ENCODE measurements around the gene INSYN2B. TPM values are rescaled to one million over a fixed set of nuclear protein-coding genes. Genes with fewer than 3 reads are reported as not detected.

INSYN2B gene
- total and polyA plus RNA-seq, 10 donors: 0.09 to 5.5 (median 1.1) TPM

DNA sequence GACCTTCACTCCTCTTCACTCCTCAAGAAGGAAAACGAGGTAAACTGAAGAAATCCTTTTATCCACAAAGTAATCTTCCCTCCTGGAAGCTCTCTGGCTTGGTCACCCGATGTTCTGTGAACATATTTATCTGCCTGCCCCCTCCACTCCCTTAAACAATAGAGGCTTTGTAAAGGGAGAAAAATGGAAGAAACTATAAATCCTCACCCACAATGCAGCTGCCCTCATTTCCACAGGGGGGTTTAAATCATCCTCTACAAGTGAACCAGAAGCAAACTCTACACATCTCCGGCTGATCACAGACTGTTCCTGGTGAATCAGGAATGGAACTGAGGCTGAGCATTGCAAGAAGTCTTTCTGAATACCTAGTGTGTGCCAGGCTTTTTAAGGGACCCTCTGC lies 7.2 kb downstream of the INSYN2B start:
- no peak for DNase-seq
- intact Hi-C loops (cut with DNase I; ENCODE audit: low total_unique reads): no loop called here
- 86 to 93% (median 87%) methylated on average over 3 of the region's 3 CpGs for WGBS, 5 donors
- Histone ChIP-seq H3K27ac (no peak overlapping the region), H3K36me3 (peaks cover 0 to 48% (median 0%) of the 10 kb centered on the region in 6 donors), H3K4me1 (peaks cover 0 to 17% (median 9%) of the 10 kb centered on the region in 6 donors), H3K9me3 (no peaks in the 10 kb centered on the region), H3K27me3 (replicated peaks in 1 of 7) (no peaks in the 10 kb centered on the region), H3K4me3 (no peak overlapping the region)
- TF ChIP-seq POLR2A (IDR thresholded peaks at IDR 0.05) (no peak), POLR2AphosphoS5 (IDR thresholded peaks at IDR 0.05) (no peak)
- TF ChIP-seq, protein P1, sequence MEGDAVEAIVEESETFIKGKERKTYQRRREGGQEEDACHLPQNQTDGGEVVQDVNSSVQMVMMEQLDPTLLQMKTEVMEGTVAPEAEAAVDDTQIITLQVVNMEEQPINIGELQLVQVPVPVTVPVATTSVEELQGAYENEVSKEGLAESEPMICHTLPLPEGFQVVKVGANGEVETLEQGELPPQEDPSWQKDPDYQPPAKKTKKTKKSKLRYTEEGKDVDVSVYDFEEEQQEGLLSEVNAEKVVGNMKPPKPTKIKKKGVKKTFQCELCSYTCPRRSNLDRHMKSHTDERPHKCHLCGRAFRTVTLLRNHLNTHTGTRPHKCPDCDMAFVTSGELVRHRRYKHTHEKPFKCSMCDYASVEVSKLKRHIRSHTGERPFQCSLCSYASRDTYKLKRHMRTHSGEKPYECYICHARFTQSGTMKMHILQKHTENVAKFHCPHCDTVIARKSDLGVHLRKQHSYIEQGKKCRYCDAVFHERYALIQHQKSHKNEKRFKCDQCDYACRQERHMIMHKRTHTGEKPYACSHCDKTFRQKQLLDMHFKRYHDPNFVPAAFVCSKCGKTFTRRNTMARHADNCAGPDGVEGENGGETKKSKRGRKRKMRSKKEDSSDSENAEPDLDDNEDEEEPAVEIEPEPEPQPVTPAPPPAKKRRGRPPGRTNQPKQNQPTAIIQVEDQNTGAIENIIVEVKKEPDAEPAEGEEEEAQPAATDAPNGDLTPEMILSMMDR (IDR thresholded peaks at IDR 0.05 in 8 of 11, conservative IDR thresholded peaks at IDR 0.05 in 3 of 11): no peak

DNA sequence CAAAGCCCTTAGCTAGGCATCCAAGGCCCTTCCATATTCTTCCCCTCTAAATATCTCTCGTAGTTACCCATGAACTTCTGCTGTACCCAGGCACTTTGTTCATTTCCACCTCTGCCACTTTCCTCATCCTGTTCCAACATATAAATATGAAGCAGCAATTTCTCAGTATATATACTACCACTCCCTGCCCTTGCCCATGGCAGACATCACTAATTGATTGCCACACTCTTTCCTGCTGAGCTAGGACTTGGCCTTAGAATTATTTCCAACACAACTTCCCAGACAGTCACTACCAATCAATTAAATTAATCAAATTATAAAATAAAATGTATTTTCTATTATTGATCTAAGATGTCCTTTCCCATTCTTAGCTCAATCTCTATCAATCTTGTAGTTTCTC lies 8.5 kb downstream of the INSYN2B start:
- WGBS, 5 donors: 76 to 93% (median 83%) methylated on average over 1 of the region's 1 CpG
- no peak for DNase-seq
- no peaks in the 10 kb centered on the region for H3K27me3 ChIP-seq (replicated peaks in 1 of 7)
- no peaks in the 10 kb centered on the region for H3K9me3 ChIP-seq
- peaks cover 0 to 48% (median 0%) of the 10 kb centered on the region in 6 donors for H3K36me3 ChIP-seq
- TF ChIP-seq POLR2AphosphoS5 (IDR thresholded peaks at IDR 0.05): no peak
- TF ChIP-seq POLR2A (IDR thresholded peaks at IDR 0.05): no peak
- TF ChIP-seq, protein P1 (IDR thresholded peaks at IDR 0.05 in 8 of 11, conservative IDR thresholded peaks at IDR 0.05 in 3 of 11): no peak
- intact Hi-C loops (cut with DNase I; ENCODE audit: low total_unique reads): no loop called here
- H3K4me3 ChIP-seq: no peak overlapping the region
- peaks cover 0 to 16% (median 9%) of the 10 kb centered on the region in 6 donors for H3K4me1 ChIP-seq
- peak overlapping the region in 7 of 8 donors; percentile 5 to 56 (median 21) for H3K27ac ChIP-seq

DNA sequence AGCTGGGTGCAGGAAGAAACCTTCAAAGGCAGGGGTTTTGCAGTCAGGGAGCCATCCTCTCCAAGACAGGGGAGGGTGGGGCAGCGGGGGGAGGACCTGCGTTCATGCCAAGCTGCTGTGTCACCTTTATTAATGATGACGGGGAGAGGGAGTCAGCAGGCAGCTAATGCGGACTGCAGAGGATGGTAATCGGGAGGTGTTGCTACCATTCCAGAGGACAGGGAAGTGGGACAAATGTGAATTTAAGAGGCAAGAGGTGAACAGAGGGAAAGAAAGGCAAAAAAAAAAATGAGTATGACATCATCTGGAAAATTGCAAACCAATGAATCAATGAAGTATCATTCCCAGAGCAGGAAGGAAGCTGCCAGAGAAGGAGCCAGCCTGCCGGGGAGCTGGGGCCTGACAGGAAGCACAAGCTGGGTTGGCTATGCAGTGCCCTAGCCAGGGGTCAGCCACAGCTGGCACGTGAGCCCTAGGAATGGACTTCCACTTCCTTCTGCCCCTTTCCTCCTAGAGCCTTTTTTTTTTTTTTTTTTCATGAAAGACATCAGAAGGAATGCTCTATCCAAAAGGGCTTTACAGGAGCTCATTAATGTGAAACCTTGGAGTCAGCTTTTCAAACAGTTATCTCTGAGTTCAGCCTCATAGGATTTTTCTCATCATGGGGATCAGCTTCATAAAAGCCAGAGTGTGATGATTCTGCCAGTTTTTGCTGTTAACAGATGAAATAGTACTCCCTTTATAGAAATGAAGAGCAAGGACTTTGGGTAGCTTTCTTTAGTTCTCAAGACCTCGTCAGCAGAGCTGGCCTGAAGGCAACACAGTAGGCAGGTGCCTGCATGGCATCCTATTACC lies 9.2 kb downstream of the INSYN2B start:
- H3K27me3 ChIP-seq (replicated peaks in 1 of 7): no peaks in the 10 kb centered on the region
- intact Hi-C loops (cut with DNase I; ENCODE audit: low total_unique reads): no loop called here
- TF ChIP-seq POLR2A (IDR thresholded peaks at IDR 0.05) (no peak), POLR2AphosphoS5 (IDR thresholded peaks at IDR 0.05) (peak in 2 of 3 donors; percentile 58 to 59)
- TF ChIP-seq, protein P1 (IDR thresholded peaks at IDR 0.05 in 8 of 11, conservative IDR thresholded peaks at IDR 0.05 in 3 of 11): no peak
- H3K4me1 ChIP-seq: peaks cover 0 to 16% (median 9%) of the 10 kb centered on the region in 6 donors
- 56 to 76% (median 66%) methylated on average over 8 of the region's 8 CpGs for WGBS, 5 donors
- no peaks in the 10 kb centered on the region for H3K9me3 ChIP-seq
- H3K27ac ChIP-seq: peak overlapping the region in 7 of 8 donors; percentile 5 to 56 (median 24)
- DNase-seq: peak; percentile 78
- no peak overlapping the region for H3K4me3 ChIP-seq
- H3K36me3 ChIP-seq: peaks cover 0 to 50% (median 0%) of the 10 kb centered on the region in 6 donors

DNA sequence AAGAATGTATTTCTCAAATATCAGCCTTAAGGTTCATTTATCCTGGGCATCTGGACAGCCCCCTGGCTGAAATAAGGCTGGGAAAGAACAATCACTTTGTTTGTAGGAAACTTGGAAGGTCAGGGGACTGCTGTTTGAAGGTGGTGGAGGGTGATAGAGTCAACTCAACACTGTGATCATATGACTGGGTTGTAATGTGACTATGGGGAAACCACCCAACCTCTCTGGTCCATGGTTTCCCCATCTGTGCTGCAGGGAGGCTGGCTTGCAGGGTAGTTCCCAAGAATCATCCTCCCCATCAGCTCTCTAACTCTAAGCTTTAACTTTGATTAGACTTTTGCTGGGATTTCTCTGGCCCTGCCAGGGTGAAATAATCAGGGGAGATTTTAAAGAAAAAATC lies 10.0 kb downstream of the INSYN2B start:
- peaks cover 0 to 16% (median 9%) of the 10 kb centered on the region in 6 donors for H3K4me1 ChIP-seq
- intact Hi-C loops (cut with DNase I; ENCODE audit: low total_unique reads): no loop called here
- peak overlapping the region in 2 of 8 donors; percentile 5 to 56 for H3K27ac ChIP-seq
- no peak for DNase-seq
- TF ChIP-seq POLR2A (IDR thresholded peaks at IDR 0.05): no peak
- TF ChIP-seq, protein P1 (IDR thresholded peaks at IDR 0.05 in 8 of 11, conservative IDR thresholded peaks at IDR 0.05 in 3 of 11): no peak
- H3K9me3 ChIP-seq: no peaks in the 10 kb centered on the region
- no peak overlapping the region for H3K4me3 ChIP-seq
- no peaks in the 10 kb centered on the region for H3K27me3 ChIP-seq (replicated peaks in 1 of 7)
- peaks cover 0 to 55% (median 1%) of the 10 kb centered on the region in 6 donors for H3K36me3 ChIP-seq

Data from spleen (tissue), 11 donors.